ENCODE results near the gene PRAC1. TPM values are rescaled to one million over a fixed set of nuclear protein-coding genes. Genes with fewer than 3 reads are reported as not detected.

PRAC1 gene
- not detected in 2 replicates for polyA plus RNA-seq (2013)

GRCh38 chr17:48722201-48722907, at the start of gene PRAC1:
PRAC1 (minus strand) TSS chr17:48722518; CDS start chr17:48722392, 126 bp downstream.
- H3K27ac ChIP-seq (ENCODE audit: low read depth, low read length): no peak within 1 kb of the TSS
- no peak within 1 kb of the TSS for H3K4me3 ChIP-seq (ENCODE audit: low read depth, low read length)
- H3K36me3 ChIP-seq (ENCODE audit: control insufficient read depth in 1 of 2, insufficient read depth in 2 of 2, low read length in 2 of 2): no peaks in the 10 kb centered on the region
- H4K8ac ChIP-seq (ENCODE audit: low read depth, low read length): no peak within 1 kb of the TSS
- H3K18ac ChIP-seq (ENCODE audit: low read length): no peak within 1 kb of the TSS
- no peaks in the 10 kb centered on the region for H3K79me1 ChIP-seq (ENCODE audit: low read length)
- H3K4me2 ChIP-seq (ENCODE audit: low read length): peak within 1 kb of the TSS; percentile 31
- peaks cover 90% of the 10 kb centered on the region for H3K27me3 ChIP-seq (ENCODE audit: insufficient read depth, low read length)
- H3K4ac ChIP-seq (ENCODE audit: low read depth, low read length): no peak within 1 kb of the TSS
- DNase-seq: no peak
- H4K91ac ChIP-seq (ENCODE audit: low read depth, low read length): no peak within 1 kb of the TSS
- no peak within 1 kb of the TSS for H2AFZ ChIP-seq (ENCODE audit: insufficient read depth, low read length, poor library complexity)
- no peaks in the 10 kb centered on the region for H3K79me2 ChIP-seq (ENCODE audit: control insufficient read depth, insufficient read depth, low read length, poor library complexity)
- H2BK5ac ChIP-seq (ENCODE audit: low read depth, low read length, poor library complexity): no peak within 1 kb of the TSS
- WGBS (ENCODE audit: extremely low coverage, insufficient coverage, insufficient read length): no CpG with 5 or more reads among the region's 21 CpGs
- H3K4me1 ChIP-seq (ENCODE audit: control insufficient read depth in 1 of 2, insufficient read depth in 2 of 2, low read length in 2 of 2): peaks cover 6 to 11% of the 10 kb centered on the region in 2 experiments
- H3K23ac ChIP-seq (ENCODE audit: low read length): no peak within 1 kb of the TSS
- no peak within 1 kb of the TSS for H3K14ac ChIP-seq (ENCODE audit: low read length)
- no peak within 1 kb of the TSS for H2BK120ac ChIP-seq (ENCODE audit: insufficient read depth, low read length, poor library complexity)
- no peak within 1 kb of the TSS for H3K9ac ChIP-seq (ENCODE audit: low read length)
- peaks cover 9% of the 10 kb centered on the region for H3K9me3 ChIP-seq (ENCODE audit: insufficient read depth, low read depth, low read length)
- H2AK5ac ChIP-seq (ENCODE audit: low read length): no peak within 1 kb of the TSS
- no peak within 1 kb of the TSS for H2BK12ac ChIP-seq (ENCODE audit: low read length)
- no peak within 1 kb of the TSS for H4K12ac ChIP-seq (ENCODE audit: low read depth, low read length)

- H2AK5ac ChIP-seq (ENCODE audit: low read length): no peak overlapping the region
- H4K91ac ChIP-seq (ENCODE audit: low read depth, low read length): no peak overlapping the region
- H2BK12ac ChIP-seq (ENCODE audit: low read length): no peak overlapping the region
- H3K9ac ChIP-seq (ENCODE audit: low read length): no peak overlapping the region
- no peak overlapping the region for H3K4ac ChIP-seq (ENCODE audit: low read depth, low read length)
- no peak overlapping the region for H3K27ac ChIP-seq (ENCODE audit: low read depth, low read length)
- H4K8ac ChIP-seq (ENCODE audit: low read depth, low read length): no peak overlapping the region
- H3K9me3 ChIP-seq (ENCODE audit: insufficient read depth, low read depth, low read length): no peaks in the 10 kb centered on the region
- no peak for DNase-seq
- H2AFZ ChIP-seq (ENCODE audit: insufficient read depth, low read length, poor library complexity): no peak overlapping the region
- no peak overlapping the region for H3K14ac ChIP-seq (ENCODE audit: low read length)
- no peaks in the 10 kb centered on the region for H3K79me2 ChIP-seq (ENCODE audit: control insufficient read depth, insufficient read depth, low read length, poor library complexity)
- no peak overlapping the region for H2BK120ac ChIP-seq (ENCODE audit: insufficient read depth, low read length, poor library complexity)
- no peak overlapping the region for H4K12ac ChIP-seq (ENCODE audit: low read depth, low read length)
- H3K27me3 ChIP-seq (ENCODE audit: insufficient read depth, low read length): no peaks in the 10 kb centered on the region
- no peak overlapping the region for H3K18ac ChIP-seq (ENCODE audit: low read length)
- no peak overlapping the region for H3K4me2 ChIP-seq (ENCODE audit: low read length)
- no peak overlapping the region for H3K4me3 ChIP-seq (ENCODE audit: low read depth, low read length)
- H3K4me1 ChIP-seq (ENCODE audit: control insufficient read depth in 1 of 2, insufficient read depth in 2 of 2, low read length in 2 of 2): no peaks in the 10 kb centered on the region
- H3K23ac ChIP-seq (ENCODE audit: low read length): no peak overlapping the region
- no peaks in the 10 kb centered on the region for H3K36me3 ChIP-seq (ENCODE audit: control insufficient read depth in 1 of 2, insufficient read depth in 2 of 2, low read length in 2 of 2)
- H3K79me1 ChIP-seq (ENCODE audit: low read length): no peaks in the 10 kb centered on the region
- H2BK5ac ChIP-seq (ENCODE audit: low read depth, low read length, poor library complexity): no peak overlapping the region
- WGBS (ENCODE audit: extremely low coverage, insufficient coverage, insufficient read length): no CpG with 5 or more reads among the region's 3 CpGs
These were observed 48.6 kb upstream of the PRAC1 start for GRCh38 chr17:48770954-48771353.

DNA sequence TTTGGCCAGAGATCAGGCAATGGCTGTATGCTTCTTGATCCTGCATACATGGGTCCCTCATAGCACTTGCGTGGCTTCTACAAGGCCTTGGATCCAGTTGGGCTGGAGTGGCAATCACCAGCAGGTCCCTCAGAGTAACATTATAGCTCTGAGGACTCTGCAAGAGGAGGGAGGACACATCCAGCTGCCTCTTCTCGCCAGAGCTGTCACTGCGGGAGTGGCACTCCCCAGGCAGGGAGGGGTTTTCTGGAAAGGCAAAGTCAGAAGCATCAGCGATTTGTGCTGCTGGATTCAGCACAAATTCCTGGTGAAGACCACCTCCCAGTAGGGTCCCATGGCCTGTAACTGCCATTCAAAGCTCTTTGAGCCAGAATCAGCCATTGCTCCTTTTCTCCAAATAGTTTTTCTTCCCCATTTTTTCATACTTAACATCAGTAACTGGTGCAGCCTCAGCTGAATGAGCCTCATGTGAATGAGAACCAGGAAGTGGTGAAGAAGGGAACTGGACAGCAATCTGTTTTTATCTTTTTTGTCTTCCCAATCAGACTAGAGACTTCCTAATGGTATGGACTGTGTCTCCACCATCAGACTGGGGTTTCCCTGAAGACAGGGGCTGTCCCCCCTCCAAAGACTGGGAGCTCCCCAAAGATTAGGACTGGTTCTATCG, 46.8 kb upstream of the PRAC1 start:
- Histone ChIP-seq H3K79me2 (ENCODE audit: control insufficient read depth, insufficient read depth, low read length, poor library complexity) (no peaks in the 10 kb centered on the region), H4K12ac (ENCODE audit: low read depth, low read length) (no peak overlapping the region), H4K91ac (ENCODE audit: low read depth, low read length) (no peak overlapping the region), H3K27me3 (ENCODE audit: insufficient read depth, low read length) (no peaks in the 10 kb centered on the region), H3K18ac (ENCODE audit: low read length) (no peak overlapping the region), H3K9ac (ENCODE audit: low read length) (no peak overlapping the region), H4K8ac (ENCODE audit: low read depth, low read length) (no peak overlapping the region), H3K27ac (ENCODE audit: low read depth, low read length) (no peak overlapping the region), H3K23ac (ENCODE audit: low read length) (no peak overlapping the region), H3K79me1 (ENCODE audit: low read length) (no peaks in the 10 kb centered on the region), H3K4me2 (ENCODE audit: low read length) (no peak overlapping the region), H3K9me3 (ENCODE audit: insufficient read depth, low read depth, low read length) (no peaks in the 10 kb centered on the region), H2AFZ (ENCODE audit: insufficient read depth, low read length, poor library complexity) (no peak overlapping the region), H2BK5ac (ENCODE audit: low read depth, low read length, poor library complexity) (no peak overlapping the region), H3K4ac (ENCODE audit: low read depth, low read length) (no peak overlapping the region), H2AK5ac (ENCODE audit: low read length) (no peak overlapping the region), H2BK12ac (ENCODE audit: low read length) (no peak overlapping the region), H3K4me1 (ENCODE audit: control insufficient read depth in 1 of 2, insufficient read depth in 2 of 2, low read length in 2 of 2) (no peaks in the 10 kb centered on the region), H3K4me3 (ENCODE audit: low read depth, low read length) (no peak overlapping the region), H3K36me3 (ENCODE audit: control insufficient read depth in 1 of 2, insufficient read depth in 2 of 2, low read length in 2 of 2) (no peaks in the 10 kb centered on the region), H3K14ac (ENCODE audit: low read length) (no peak overlapping the region), H2BK120ac (ENCODE audit: insufficient read depth, low read length, poor library complexity) (no peak overlapping the region)
- no peak for DNase-seq
- no CpG with 5 or more reads among the region's 5 CpGs for WGBS (ENCODE audit: extremely low coverage, insufficient coverage, insufficient read length)

GRCh38 chr17:48767263-48767774, 45.0 kb upstream of the PRAC1 start:
- H3K27me3 ChIP-seq (ENCODE audit: insufficient read depth, low read length): no peaks in the 10 kb centered on the region
- no peak overlapping the region for H3K18ac ChIP-seq (ENCODE audit: low read length)
- no peak overlapping the region for H2BK120ac ChIP-seq (ENCODE audit: insufficient read depth, low read length, poor library complexity)
- H2AK5ac ChIP-seq (ENCODE audit: low read length): no peak overlapping the region
- H3K14ac ChIP-seq (ENCODE audit: low read length): no peak overlapping the region
- no peaks in the 10 kb centered on the region for H3K9me3 ChIP-seq (ENCODE audit: insufficient read depth, low read depth, low read length)
- WGBS (ENCODE audit: extremely low coverage, insufficient coverage, insufficient read length): no CpG with 5 or more reads among the region's 4 CpGs
- H3K79me1 ChIP-seq (ENCODE audit: low read length): no peaks in the 10 kb centered on the region
- H3K4ac ChIP-seq (ENCODE audit: low read depth, low read length): no peak overlapping the region
- no peak overlapping the region for H4K12ac ChIP-seq (ENCODE audit: low read depth, low read length)
- no peaks in the 10 kb centered on the region for H3K36me3 ChIP-seq (ENCODE audit: control insufficient read depth in 1 of 2, insufficient read depth in 2 of 2, low read length in 2 of 2)
- no peak overlapping the region for H2AFZ ChIP-seq (ENCODE audit: insufficient read depth, low read length, poor library complexity)
- no peak overlapping the region for H2BK12ac ChIP-seq (ENCODE audit: low read length)
- no peaks in the 10 kb centered on the region for H3K79me2 ChIP-seq (ENCODE audit: control insufficient read depth, insufficient read depth, low read length, poor library complexity)
- H3K4me3 ChIP-seq (ENCODE audit: low read depth, low read length): no peak overlapping the region
- H4K91ac ChIP-seq (ENCODE audit: low read depth, low read length): no peak overlapping the region
- no peak overlapping the region for H3K27ac ChIP-seq (ENCODE audit: low read depth, low read length)
- no peak overlapping the region for H3K9ac ChIP-seq (ENCODE audit: low read length)
- no peak overlapping the region for H3K4me2 ChIP-seq (ENCODE audit: low read length)
- H2BK5ac ChIP-seq (ENCODE audit: low read depth, low read length, poor library complexity): no peak overlapping the region
- H4K8ac ChIP-seq (ENCODE audit: low read depth, low read length): no peak overlapping the region
- no peak overlapping the region for H3K23ac ChIP-seq (ENCODE audit: low read length)
- H3K4me1 ChIP-seq (ENCODE audit: control insufficient read depth in 1 of 2, insufficient read depth in 2 of 2, low read length in 2 of 2): no peaks in the 10 kb centered on the region
- no peak for DNase-seq

Data from trophoblast cell (in vitro differentiated cells and primary cell).